HCT116 (cell line): ENCODE data around the gene PWP1. TPM values are rescaled to one million over a fixed set of nuclear protein-coding genes. Genes with fewer than 3 reads are reported as not detected.

Experiments used
- ATAC-seq: fragments of 200-7000 bp; cut with Tn5 transposase; 2 replicates; pipeline ENCODE4 v1.9.1; 2020; ENCODE audit warnings: mild to moderate bottlenecking, moderate library complexity
- BruUV-seq: library from RNA; stranded (reverse); fragments of 400-500 nt; replicated peaks from 2 replicates; lab custom pipeline; 2021; lab: Mats Ljungman, UMichigan
- CTCF ChIA-PET: fragments of 300-600 bp; sonication (Branson Sonifier 250); formaldehyde crosslinking; loops from one replicate; lab custom pipeline; 2021; ENCODE audit warnings: antibody characterized with exemption; lab: Charles Lee
- POLR2A ChIA-PET: fragments of 300-600, 350-600 bp; sonication (Branson Sonifier 250); formaldehyde crosslinking; loops from one replicate; lab custom pipeline; 2021; ENCODE audit warnings: antibody characterized with exemption; lab: Charles Lee
- RAD21 ChIA-PET, 2 experiments: fragments of 300-600 bp; sonication (Branson Sonifier 250); formaldehyde crosslinking; loops; one replicate each; lab custom pipeline; 2023; ENCODE audit warnings: low total read pairs in 2 of 2; ENCODE audit not compliant: uncharacterized antibody in 2 of 2, unreplicated experiment in 2 of 2, low non-redundant PET in 1 of 2; lab: Charles Lee
- DNase-seq: peaks from one replicate; pipeline ENCODE4 v3.0.0-alpha.2; 2010; ENCODE audit warnings: low read depth, low spot score
- H2AFZ ChIP-seq: fragments of 200-600 bp; shearing (Covaris generic), sonication (generic); 2 replicates; pipeline ENCODE4 v1.6.1; 2017; ENCODE audit warnings: low read depth, mixed run types, mixed read lengths, antibody characterized with exemption, low read length; ENCODE audit not compliant: poor library complexity, severe bottlenecking
- H3K27ac ChIP-seq: 2 replicates; pipeline ENCODE4 v1.5.1; 2012; ENCODE audit warnings: low read depth, low read length
- H3K27me3 ChIP-seq: fragments of 200-600 bp; sonication (generic); 2 replicates; pipeline ENCODE4 v1.6.1; 2016; ENCODE audit warnings: mixed run types, low read length, mixed read lengths; ENCODE audit not compliant: insufficient read depth
- H3K36me3 ChIP-seq, 2 experiments: fragments of 200-500 bp in 1 of 2; fragments of 200-600 bp in 1 of 2; sonication (Bioruptor generic) in 1 of 2; sonication (generic) in 1 of 2; 2 replicates each; pipeline versions ENCODE4 v1.5.1 to v1.6.1; 2014 to 2016; ENCODE audit warnings: low read length in 2 of 2, inconsistent platforms in 1 of 2, mixed read lengths in 1 of 2, mixed run types in 1 of 2; ENCODE audit not compliant: insufficient read depth in 2 of 2, control insufficient read depth in 1 of 2
- H3K4me1 ChIP-seq, 2 experiments: fragments of 200-600 bp in 1 of 2; sonication (generic) in 1 of 2; 2 replicates each; pipeline versions ENCODE4 v1.5.1 to v1.6.1; 2012 to 2017; ENCODE audit warnings: low read length in 2 of 2, inconsistent platforms in 1 of 2, mild to moderate bottlenecking in 1 of 2, mixed read lengths in 1 of 2, mixed run types in 1 of 2, moderate library complexity in 1 of 2; ENCODE audit not compliant: insufficient read depth in 2 of 2, control insufficient read depth in 1 of 2
- H3K4me2 ChIP-seq: fragments of 200-600 bp; sonication (generic); 2 replicates; pipeline ENCODE4 v1.6.1; 2017; ENCODE audit warnings: mixed run types, low read length, mixed read lengths
- H3K4me3 ChIP-seq, 2 experiments: fragments of 200-600 bp in 1 of 2; sonication (generic) in 1 of 2; replicated peaks in 1 of 2; 2 replicates each; pipeline ENCODE4 v1.5.1; 2011 to 2016; ENCODE audit warnings: low read length in 2 of 2, control low read depth in 1 of 2, low read depth in 1 of 2, mild to moderate bottlenecking in 1 of 2, mixed read lengths in 1 of 2, mixed run types in 1 of 2
- H3K79me2 ChIP-seq: fragments of 200-600 bp; sonication (generic); 2 replicates; pipeline ENCODE4 v1.6.1; 2017; ENCODE audit warnings: mild to moderate bottlenecking, mixed run types, low read length, moderate library complexity, mixed read lengths; ENCODE audit not compliant: insufficient read depth
- H3K9ac ChIP-seq: fragments of 200-600 bp; sonication (generic); 2 replicates; pipeline ENCODE4 v1.6.1; 2016; ENCODE audit warnings: low read length, mixed read lengths
- H3K9me2 ChIP-seq: fragments of 200-600 bp; sonication (generic), shearing (Covaris generic); 2 replicates; pipeline ENCODE4 v1.6.1; 2017; ENCODE audit warnings: mixed run types, mild to moderate bottlenecking, moderate library complexity; ENCODE audit not compliant: insufficient read depth
- H3K9me3 ChIP-seq, 2 experiments: fragments of 200-500 bp in 1 of 2; fragments of 200-600 bp in 1 of 2; sonication (Bioruptor generic) in 1 of 2; sonication (generic) in 1 of 2; 2 replicates each; pipeline ENCODE4 v1.6.1; 2014 to 2017; ENCODE audit warnings: low read length in 2 of 2, mixed read lengths in 2 of 2, inconsistent platforms in 1 of 2, low read depth in 1 of 2, mild to moderate bottlenecking in 1 of 2, mixed run types in 1 of 2, moderate library complexity in 1 of 2; ENCODE audit not compliant: control insufficient read depth in 1 of 2, insufficient read depth in 1 of 2
- H4K20me1 ChIP-seq: fragments of 200-600 bp; sonication (generic), shearing (Covaris generic); 2 replicates; pipeline ENCODE4 v1.6.1; 2017; ENCODE audit warnings: mixed run types, mild to moderate bottlenecking, moderate library complexity; ENCODE audit not compliant: insufficient read depth
- ATF3 ChIP-seq: IDR thresholded peaks from 2 replicates; pipeline ENCODE4 v1.6.1; 2012
- CBX3 ChIP-seq: IDR thresholded peaks from 2 replicates; pipeline ENCODE4 v1.6.1; 2012; ENCODE audit warnings: low read depth
- CTCF ChIP-seq, 3 experiments: fragments of 200-600 bp in 1 of 3; sonication (generic) in 1 of 3; IDR thresholded peaks in 2 of 3; conservative IDR thresholded peaks in 1 of 3; 2 replicates each; pipeline ENCODE4 v1.5.1; 2012 to 2017; ENCODE audit warnings: low read depth in 2 of 3, low read length in 2 of 3, antibody characterized with exemption in 1 of 3, borderline replicate concordance in 1 of 3, control low read depth in 1 of 3, mild to moderate bottlenecking in 1 of 3, mixed read lengths in 1 of 3, mixed run types in 1 of 3, moderate library complexity in 1 of 3; ENCODE audit not compliant: insufficient read depth in 1 of 3
- EGR1 ChIP-seq: IDR thresholded peaks from 2 replicates; pipeline ENCODE4 v1.6.1; 2012; ENCODE audit warnings: low read depth
- FOSL1 ChIP-seq: IDR thresholded peaks from 2 replicates; pipeline ENCODE4 v1.6.1; 2012; ENCODE audit warnings: low read depth
- REST ChIP-seq: IDR thresholded peaks from 2 replicates; pipeline ENCODE4 v1.6.1; 2012; ENCODE audit warnings: low read depth
- SP1 ChIP-seq: IDR thresholded peaks from 2 replicates; pipeline ENCODE4 v1.6.1; 2012; ENCODE audit warnings: low read depth
- intact Hi-C: fragments of 100-400 bp; cut with micrococcal nuclease; formaldehyde crosslinking; loops from 2 replicates; pipeline ENCODE4 v1.10.0; 2022
- total RNA-seq: library from RNA; stranded (reverse); gene quantifications from one replicate; pipeline ENCODE4 v1.2.1, GENCODE V29; 2021; ENCODE audit not compliant: unreplicated experiment

PWP1 gene
- total RNA-seq, 1 experiment from 2014 or later = 48.2 TPM

GRCh38 chr12:107663277-107663676, 22.3 kb upstream of the PWP1 start:
- no peaks in the 10 kb centered on the region for H3K79me2 ChIP-seq
- H3K9me3 ChIP-seq = no peaks in the 10 kb centered on the region
- ChIA-PET POLR2A (no interaction called here), RAD21 (no interaction called here), CTCF (no interaction called here)
- no TSS peak for BruUV-seq
- H3K36me3 ChIP-seq = no peaks in the 10 kb centered on the region
- H4K20me1 ChIP-seq = no peaks in the 10 kb centered on the region
- no peaks in the 10 kb centered on the region for H3K9me2 ChIP-seq
- H3K4me2 ChIP-seq = no peak overlapping the region
- no peaks in the 10 kb centered on the region for H3K4me1 ChIP-seq
- intact Hi-C loops = no loop called here
- no peak for ATAC-seq
- TF ChIP-seq EGR1 = no peak
- TF ChIP-seq ATF3 = no peak
- TF ChIP-seq SP1 = no peak
- TF ChIP-seq CBX3 = no peak
- no peak for TF ChIP-seq CTCF (IDR thresholded peaks at IDR 0.05 in 2 of 3, conservative IDR thresholded peaks at IDR 0.05 in 1 of 3; ENCODE audit: borderline replicate concordance in 1 of 3, insufficient read depth in 1 of 3, low read depth in 2 of 3, low read length in 2 of 3)
- no peak for TF ChIP-seq REST
- TF ChIP-seq FOSL1 = no peak
- H3K9ac ChIP-seq = no peak overlapping the region
- no peak for DNase-seq
- H3K27me3 ChIP-seq = no peaks in the 10 kb centered on the region
- H2AFZ ChIP-seq = no peak overlapping the region
- no peak overlapping the region for H3K27ac ChIP-seq
- H3K4me3 ChIP-seq = no peak overlapping the region
